PC-3 (cell line): ENCODE measurements around the gene NFKB1.

Experiments used
- CTCF ChIP-seq: fragments of 300-600 bp; sonication (generic); conservative IDR thresholded peaks from 2 replicates; pipeline ENCODE4 v1.5.1; 2017; ENCODE audit warnings: antibody characterized with exemption, low read depth, mild to moderate bottlenecking, low read length
- EZH2phosphoT487 ChIP-seq: fragments of 300-600 bp; sonication (generic); IDR thresholded peaks from 2 replicates; pipeline ENCODE4 v1.6.1; 2018; ENCODE audit warnings: mild to moderate bottlenecking, antibody characterized with exemption, low read length, borderline replicate concordance

GRCh38 chr4:102526532-102526931 is 25.4 kb downstream of the NFKB1 start:
- TF ChIP-seq CTCF (no peak), EZH2phosphoT487 (no peak)
